GM10847 (cell line): ENCODE measurements around the gene ZBTB48.

Experiments used
- POLR2A ChIP-seq: IDR thresholded peaks from 2 replicates; pipeline ENCODE4 v1.6.1; 2011; ENCODE audit not compliant: insufficient read length; ENCODE audit errors: extremely low read depth

ZBTB48 gene

GRCh38 chr1:6630027-6630426, 50.2 kb downstream of the ZBTB48 start:
- no peak for TF ChIP-seq POLR2A

- no peak for TF ChIP-seq POLR2A
Observed at GRCh38 chr1:6631058-6631457, 51.3 kb downstream of the ZBTB48 start.

- TF ChIP-seq POLR2A, result no peak
Observed at GRCh38 chr1:6632588-6633514, 53.1 kb downstream of the ZBTB48 start.

- no peak for TF ChIP-seq POLR2A
Observed at GRCh38 chr1:6634371-6635052, 54.7 kb downstream of the ZBTB48 start.

- TF ChIP-seq POLR2A, result no peak
Observed at GRCh38 chr1:6635161-6635909, 55.5 kb downstream of the ZBTB48 start.

- TF ChIP-seq POLR2A, result no peak
Observed at GRCh38 chr1:6635910-6636760, 56.3 kb downstream of the ZBTB48 start.

GRCh38 chr1:6637770-6638169, 58.0 kb downstream of the ZBTB48 start:
- TF ChIP-seq POLR2A, result no peak

- TF ChIP-seq POLR2A, result no peak
Observed at GRCh38 chr1:6638226-6638625, 58.4 kb downstream of the ZBTB48 start.
